NCI-H82 treated with DMSO at 0.1 percent for 48 hours (cell line): ENCODE results near the gene CDC37L1.

Source experiments
- DNase-seq: peaks from one replicate; lab custom pipeline; 2025; ENCODE audit not compliant: unreplicated experiment; lab: John Stamatoyannopoulos, UW

CDC37L1 gene

DNA sequence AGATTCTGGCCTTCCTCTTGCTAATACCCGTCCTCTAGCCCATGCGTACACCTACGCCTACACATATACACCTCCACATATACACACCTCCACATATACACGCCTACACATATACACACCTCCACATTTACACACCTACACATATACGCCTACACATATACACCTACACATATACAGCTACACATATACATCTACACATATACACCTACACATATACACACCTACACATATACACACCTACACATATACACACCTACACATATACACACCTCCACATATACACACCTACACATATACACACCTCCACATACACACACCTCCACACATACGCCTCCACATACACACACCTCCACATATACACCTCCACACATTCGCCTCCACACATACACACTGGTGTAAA, 34.5 kb downstream of the CDC37L1 start:
- DNase-seq = no peak

DNA sequence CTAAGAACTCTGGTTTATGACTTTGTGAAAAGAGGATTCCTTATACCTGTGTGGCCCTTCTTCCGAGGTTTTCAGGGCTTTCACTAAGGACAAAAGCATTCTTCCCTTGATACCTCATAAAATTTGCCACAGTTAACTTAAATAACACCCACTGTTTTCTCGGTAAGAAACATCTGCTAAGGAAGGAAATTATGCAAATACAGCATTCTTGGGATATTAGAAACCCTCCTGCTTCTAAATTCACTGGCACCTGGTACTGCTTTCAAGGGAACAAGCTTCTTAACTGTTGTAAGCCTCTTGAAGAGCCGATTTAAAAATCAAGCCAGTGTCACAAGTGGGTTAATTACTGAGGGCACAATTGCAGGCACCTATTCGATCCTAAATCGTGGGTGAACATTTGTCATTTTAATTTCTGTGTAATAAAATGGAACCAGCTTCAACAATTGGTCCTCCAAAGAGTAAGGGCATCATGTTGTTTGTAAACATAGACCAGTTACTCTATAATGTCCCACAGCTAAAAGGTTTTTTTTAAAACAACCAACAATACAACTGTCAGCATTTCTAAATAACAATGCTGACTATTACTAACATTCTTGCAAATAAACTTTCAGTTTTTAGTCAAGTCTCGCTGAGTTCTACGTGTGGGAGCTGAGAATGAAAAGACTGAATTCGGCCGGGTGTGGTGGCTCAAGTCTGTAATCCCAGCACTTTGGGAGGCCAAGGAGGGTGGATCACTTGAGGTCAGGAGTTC, 35.1 kb downstream of the CDC37L1 start:
- DNase-seq = peak; percentile 28

DNA sequence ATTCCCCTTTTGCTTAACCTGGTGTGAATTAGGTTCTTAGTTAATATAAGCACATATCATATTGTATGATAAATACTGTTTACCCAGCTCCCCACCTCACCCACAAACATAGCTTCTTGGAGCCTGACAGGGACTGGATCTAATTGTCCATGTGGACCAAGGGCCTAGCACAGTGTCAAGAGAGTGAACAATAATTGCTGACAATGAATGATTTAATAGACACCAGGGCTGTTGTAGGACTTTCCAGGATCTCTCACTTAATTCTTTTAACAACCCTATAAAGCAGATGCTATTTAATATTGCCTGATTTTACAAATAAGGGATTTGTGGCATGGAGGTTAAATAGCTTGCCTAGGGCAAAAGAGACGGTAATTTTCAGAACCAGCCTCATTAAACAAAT, 36.8 kb downstream of the CDC37L1 start:
- no peak for DNase-seq

DNA sequence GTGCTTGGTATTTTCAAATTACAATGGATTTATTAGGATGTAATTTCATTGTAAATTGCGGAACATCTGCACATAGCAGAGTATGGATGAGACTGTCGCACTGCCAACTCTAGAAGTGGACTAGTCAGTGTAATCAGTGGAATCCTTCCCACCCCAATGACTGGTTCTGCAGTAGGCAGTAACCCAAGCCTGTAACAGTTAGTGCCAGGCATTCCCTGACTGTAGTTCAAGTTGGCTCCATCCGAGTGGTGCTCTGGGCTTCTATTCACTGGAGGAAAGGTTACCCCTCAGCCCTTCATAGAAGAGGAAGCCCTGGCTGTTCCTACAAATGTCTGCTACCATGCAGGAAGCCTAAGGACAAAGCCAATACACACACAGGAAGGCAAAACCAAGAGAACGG, 38.4 kb downstream of the CDC37L1 start:
- no peak for DNase-seq

DNA sequence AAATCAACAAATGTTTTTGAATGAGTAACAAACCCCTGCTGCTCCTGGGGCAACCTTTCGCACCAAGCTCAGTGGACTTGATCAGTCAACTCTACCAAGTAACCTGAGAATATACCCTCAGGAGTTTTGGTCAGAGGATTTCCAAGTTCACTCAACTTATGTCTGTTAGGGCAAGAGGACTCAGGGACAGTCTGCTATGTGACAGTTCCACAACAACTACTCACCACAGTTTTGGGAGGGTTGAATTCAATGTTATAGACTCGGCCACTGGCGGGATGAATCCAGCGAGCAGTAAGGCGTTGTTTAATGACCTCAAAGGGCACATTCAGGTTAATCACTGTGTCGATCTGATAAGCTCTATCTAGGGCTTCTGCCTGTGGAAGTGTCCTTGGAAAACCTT, 39.5 kb downstream of the CDC37L1 start:
- DNase-seq = no peak

DNA sequence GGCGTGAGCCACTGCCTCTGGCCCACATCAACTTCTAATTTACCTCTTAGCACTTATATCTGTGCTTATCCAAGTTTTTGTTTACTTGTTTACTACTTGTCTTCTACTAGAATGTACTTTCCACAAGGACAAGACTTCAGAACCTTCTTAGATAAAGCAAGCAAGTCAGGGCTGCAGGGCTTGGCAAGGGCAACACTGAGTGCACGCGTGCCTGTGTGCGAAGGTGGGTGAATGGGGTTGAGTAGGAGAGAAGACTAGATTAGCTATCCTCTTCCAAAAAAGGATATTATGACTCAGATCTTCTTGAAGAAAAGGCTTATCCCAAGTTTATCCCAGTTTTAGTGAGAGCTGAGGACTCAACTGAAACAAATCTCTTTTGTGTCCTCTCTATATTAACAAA, 42.4 kb downstream of the CDC37L1 start:
- DNase-seq = no peak

DNA sequence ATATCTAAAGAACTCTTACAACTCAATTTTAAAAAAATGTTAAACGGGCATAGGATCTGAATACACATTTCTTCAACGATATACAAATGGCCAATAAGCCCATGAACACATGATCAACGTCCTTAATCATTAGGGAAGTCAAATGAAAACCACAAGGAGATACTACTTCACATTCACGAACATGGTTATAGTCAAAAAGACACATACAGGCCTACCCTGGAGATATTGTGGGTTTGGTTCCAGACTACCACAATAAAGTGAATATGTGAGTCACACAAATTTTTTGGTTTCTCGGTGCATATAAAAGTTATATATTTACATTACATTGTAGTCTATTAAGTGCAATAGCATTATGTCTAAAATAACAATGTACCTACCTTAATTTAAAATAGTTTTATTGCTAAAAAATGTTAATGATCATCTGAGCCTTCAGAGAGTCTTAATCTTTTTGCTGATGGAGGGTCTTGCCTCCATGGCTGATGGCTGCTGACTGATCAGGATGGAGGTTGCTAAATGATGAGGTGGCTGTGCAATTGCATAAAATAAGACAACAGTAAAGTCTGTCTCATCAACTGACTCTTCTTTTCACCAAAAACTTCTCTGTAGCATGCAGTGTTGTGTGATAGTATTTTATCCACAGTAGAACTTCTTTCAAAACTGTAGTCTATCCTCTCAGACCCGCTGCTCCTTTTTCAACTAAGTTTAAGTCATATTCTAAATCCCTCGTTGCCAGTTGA, 46.5 kb downstream of the CDC37L1 start:
- DNase-seq = no peak

DNA sequence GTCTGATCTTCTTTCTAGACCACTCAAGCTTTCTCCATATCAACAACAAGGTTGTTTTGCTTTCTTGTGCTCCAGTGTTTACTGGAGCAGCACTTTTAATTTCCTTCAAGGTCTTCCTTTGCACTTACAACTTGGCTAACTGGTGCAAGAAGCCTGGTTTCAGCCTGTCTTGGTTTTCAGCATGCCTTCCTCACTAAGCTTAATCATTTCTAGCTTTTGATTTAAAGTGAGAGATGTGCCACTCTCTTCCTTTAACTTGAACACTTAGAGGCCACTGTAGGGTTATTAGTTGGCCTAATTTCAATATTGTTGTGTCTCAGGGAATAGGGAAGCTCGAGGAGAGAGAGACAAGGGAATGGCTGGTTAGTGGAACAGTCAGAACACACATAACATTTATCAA, 48.2 kb downstream of the CDC37L1 start:
- DNase-seq = no peak

DNA sequence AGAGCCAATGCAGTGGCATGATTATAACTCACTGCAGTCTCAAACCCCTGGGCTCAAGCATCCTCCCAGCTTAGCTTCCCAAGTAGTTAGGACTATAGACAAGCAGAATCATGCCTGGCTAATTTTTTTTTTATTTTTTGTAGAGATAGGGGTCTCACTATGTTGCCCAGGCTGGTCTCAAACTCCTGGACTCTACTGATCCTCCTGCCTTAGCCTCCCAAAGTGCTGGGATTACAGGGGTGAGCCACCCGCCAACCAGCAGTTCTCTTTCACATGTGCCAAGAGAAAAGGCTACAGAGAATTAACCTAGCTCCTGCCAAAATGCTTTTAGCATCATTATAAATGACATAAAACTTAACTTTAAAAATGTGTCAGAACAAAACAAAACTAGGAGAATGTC, 53.5 kb downstream of the CDC37L1 start:
- DNase-seq = no peak

DNA sequence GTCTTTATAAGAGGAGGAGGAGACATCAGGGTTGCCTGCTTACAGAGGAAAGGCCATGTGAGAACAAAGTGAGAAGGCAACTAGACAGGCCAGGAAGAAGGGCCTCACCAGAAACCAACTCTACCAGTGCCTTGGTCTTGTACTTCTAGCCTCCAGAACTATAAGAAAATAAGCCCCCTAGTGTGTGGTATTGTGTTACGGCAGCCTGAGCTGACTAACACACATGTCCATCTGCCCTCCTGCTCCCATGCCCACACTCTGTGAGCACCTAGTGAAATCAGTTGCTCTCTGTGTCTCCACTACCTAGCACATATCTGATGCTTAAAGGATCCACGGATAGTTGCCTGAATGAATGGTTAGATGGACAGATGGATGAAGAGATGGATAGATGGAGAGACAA, 54.8 kb downstream of the CDC37L1 start:
- DNase-seq = no peak

DNA sequence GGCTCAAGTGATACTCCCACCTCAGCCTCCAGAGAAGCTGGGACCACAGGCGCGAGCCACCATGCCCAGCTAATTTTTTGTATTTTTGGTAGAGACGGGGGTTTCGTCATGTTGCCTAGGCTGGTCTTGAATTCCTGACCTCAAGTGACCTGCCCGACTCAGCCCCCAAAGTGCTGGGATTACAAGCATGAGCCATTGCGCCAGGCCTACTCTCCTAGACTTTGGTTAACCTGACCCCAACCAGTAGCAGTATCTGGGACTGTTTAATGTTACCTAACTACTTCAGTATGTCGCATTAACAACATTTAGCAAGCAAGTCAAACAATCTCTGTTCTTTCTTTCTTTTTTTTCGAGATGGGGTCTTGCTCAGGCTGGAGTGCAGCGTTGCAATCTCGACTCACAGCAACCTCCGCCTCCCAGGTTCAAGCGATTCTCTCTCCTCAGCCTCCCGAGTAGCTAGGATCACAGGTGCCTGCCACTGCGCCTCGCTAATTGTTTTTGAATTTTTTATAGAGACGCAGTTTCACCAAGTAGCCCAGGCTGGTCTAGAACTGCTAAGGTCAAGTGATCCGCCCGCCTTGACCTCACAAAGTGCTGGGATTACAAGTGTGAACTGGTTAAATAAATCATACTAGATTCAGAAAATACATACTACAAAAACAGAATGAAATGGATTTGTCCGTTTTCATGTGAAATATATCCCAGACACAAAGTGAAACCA, 59.7 kb downstream of the CDC37L1 start:
- no peak for DNase-seq

DNA sequence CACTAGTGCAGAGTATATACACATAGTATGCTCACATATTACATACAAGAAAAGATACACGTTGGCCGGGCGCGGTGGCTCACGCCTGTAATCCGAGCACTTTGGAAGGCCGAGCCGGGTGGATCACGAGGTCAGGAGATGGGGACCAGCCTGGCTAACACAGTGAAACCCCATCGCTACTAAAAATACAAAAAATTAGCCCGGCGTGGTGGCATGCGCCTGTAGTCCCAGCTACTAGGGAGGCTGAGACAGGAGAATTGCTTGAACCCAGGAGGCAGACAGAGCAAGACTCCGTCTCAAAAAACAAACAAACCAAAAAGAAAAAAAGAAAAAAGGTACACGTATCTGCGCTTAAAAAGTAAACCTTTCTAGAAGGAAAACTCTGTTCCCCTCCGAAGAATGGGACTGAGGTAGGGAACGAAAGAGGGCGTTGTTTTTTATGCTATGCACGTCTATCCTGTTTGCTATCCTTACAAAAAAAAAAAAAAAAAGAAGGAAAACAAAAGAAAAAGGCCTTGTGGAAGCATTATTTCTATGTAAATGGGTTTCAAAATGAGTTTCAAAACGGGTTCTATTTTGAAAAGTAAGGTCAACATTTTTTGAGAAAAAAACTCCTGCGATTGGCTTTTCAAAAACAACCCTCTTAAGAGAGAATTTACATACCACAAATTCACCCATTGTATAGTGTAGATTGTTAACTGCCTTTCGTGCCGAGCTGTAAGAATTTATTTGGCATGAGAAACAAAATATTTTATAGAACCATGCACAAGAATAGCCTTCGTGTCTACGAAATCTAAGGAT, 60.4 kb downstream of the CDC37L1 start:
- DNase-seq = no peak

DNA sequence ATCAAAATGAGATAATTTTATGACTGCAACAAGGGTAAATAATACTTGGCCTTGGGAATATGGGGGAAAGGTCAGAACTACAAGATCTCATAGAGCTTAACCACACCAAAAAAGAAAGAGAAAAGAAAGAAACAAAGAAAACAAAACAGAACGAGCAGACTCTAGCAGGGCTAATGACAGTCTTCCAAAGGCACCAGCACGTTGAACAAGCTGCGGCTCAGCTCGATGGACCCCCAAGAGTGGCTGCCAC, 60.9 kb downstream of the CDC37L1 start:
- DNase-seq = no peak

DNA sequence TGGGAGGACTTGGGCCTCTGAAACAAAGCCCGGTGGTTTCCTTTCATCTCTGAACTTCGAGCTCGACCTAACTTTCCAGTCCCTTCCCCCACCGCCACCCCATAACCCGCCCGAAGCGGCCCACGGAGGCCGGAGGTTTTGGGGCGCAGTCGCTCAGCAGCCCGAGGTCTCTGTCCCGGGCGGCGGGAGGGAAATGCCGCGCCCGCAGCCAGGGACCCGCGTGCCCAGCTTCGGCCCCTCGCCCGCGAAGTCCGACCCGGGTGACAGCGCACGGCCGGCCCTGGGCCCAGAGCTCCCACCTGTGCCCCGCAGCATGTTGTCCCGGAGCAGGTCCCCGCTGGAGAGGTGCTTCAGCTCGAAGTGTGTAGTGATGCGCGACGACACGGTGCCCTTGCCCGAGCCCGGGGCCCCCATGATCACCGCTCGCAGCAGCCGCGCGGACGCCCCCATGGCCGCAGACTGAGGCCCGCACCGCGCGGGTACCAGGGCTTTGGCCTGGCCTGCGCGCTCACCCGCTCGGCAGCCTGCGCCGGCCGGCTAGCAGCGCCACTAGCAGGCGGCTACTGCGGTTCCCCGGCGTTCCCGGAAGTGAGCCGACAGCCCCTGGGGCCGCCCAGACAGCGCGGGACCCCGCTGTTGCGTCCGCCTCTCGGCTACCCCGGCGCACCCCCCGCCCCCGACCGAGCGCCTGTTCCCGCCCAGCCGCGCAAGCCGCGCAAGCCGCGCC, 61.4 kb downstream of the CDC37L1 start, which contains the start of gene AK3:
Gene AK3, minus strand, starts transcription at position 565 of the 727 bp plus-strand sequence. Its CDS starts 115 bp downstream, at position 450.
- peak; percentile 36 for DNase-seq

DNA sequence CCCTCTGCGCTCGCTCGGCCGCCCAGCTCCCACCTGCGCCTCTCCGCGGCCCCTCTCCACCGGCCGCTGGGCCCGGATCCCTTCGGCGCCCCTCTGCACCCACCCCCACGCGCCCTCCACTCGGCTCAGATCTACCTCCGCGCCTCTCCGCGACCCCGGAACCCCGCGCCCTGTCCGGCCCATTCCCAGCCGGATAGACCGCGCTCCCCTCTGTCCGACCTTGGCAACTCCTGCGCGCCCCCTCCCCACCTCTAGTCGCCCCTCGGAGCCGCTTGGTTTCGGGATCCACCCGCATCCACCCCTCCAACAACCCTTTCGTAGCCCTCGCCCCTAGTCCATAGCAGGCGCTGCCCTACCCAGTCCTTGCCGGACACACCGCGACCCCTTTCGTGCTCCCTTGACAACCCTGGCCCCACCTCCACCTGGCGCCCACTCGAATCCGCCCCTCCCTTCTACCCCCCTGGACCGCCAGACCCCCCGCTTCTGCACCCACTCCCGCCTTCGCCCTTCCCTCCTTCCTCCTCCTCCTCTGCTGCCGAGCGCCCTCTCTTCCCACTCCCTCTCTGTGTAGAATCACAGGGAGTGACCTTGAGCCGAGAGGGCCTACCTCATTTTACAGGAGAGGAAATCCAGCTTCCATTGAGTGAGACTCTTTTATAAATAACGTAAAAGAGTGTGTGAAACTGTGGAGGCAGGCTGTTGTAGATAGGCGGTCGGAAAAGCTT, 62.2 kb downstream of the CDC37L1 start:
- DNase-seq = no peak

DNA sequence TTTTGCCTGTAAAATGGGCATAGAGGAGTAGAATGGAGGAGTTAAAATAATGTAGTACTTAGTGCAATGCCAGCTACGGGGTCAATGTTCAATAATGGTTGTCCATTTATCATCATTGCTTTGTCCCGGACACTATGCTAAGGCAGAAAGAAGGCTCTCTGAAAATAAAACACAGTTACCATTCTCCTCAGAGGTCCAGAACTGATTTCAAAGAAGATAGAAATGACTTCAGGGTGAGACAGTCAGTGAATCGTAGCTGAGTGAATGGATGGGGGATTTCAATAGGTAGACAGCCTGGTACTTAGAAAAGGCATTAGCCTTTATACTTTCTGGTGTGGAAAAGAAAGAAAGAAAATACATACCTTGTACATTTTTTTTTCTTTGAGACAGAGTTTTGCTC, 62.9 kb downstream of the CDC37L1 start:
- DNase-seq = no peak

DNA sequence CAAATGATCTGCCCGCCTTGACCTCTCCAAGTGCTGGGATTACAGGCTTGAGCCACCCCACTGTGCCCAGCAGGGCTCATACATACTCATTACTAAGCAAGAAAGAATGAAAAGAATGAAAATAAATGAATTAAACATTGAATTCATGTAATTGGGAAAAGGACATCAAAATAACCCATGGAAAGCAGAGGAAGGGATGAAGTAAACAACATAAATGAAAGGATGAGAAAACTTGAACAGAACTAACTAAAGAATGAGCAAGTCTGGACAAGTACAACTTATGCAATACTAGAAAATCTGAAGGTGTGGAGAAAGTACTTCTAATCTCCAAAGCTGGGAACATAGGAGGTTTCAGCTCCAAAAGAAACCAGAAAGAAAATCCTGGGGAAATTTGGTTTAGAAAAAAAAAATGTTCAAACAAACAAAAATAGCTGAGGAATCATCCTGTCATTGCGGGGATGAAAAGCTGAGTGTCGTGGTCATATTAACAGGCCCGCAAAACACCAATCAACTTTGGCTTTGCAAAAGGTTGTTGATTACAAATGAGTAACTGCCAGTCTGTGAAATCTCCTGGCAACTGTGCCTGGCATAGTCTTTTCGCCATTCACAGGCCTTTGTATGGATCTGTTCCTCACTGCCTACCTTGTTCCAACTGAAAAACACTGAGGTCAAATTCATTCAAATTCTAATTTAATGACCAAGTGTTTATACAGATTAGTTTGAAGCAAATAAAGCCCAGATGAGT, 63.9 kb downstream of the CDC37L1 start:
- no peak for DNase-seq

DNA sequence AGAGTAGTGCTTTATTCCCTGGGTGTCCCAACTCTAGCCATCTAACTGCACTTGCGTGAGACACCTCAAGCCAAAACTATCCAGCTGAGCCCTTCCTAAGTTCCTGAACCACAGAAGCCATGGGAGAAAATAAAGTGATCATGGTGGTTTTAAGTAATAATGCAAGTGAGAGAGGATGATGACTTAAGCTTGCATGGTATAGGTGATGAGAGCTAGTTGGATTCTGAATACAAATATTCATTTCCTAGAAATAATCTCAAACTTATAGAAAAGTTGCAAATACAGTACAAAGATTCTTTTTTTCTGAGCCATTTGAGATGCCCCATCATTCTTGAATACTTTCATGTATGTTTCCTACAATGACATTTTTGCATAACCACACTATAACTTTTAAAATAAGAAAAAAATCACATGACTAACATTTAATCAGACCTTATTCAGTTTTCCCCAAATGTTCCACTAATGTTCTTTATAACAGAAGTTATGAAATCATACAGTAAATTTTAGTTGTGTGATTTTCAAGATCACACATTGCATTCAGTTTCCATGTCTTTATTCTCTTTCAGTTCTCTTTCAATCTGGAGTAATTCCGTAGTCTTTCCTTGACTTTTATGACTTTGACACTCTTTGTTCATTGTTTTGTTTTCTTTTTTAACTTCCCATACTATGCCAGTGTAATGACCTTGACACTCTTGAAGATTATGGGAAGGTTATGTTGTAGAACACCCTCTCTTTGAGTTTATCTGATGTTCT, 67.1 kb downstream of the CDC37L1 start:
- DNase-seq = no peak

DNA sequence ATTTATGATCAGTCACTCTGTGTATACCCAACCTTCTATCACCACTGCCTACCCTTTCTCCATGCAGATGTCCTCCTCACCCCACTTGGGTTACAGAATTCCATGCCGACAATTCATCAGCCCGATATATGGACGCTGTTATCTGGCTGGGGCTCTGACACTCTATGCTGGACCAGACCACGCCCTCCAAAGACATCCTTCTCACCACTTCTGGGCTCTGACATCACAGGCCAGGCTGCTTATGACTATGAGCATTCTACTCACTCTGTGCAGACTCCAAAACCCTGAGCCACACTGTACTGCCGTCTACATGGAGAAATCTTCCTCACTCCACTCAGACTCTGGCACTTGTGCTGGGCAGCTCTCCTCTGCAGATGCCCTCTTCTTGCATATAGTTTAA, 69.2 kb downstream of the CDC37L1 start:
- no peak for DNase-seq
